ENCODE results near the gene WNT6.

The WNT6 gene

GRCh38 chr2:218850796-218851195 is 8.8 kb upstream of the WNT6 start:
- TF ChIP-seq CTCF (IDR thresholded peaks at IDR 0.05; ENCODE audit: low read depth, low read length): no peak
- no peak for DNase-seq (ENCODE audit: low read depth in 2 of 2)
- no peak overlapping the region for H3K4me3 ChIP-seq (replicated peaks in 1 of 2; ENCODE audit: low read depth in 2 of 2, low read length in 2 of 2)

GRCh38 chr2:218851286-218851685 is 8.3 kb upstream of the WNT6 start:
- DNase-seq (ENCODE audit: low read depth in 2 of 2): no peak
- H3K4me3 ChIP-seq (replicated peaks in 1 of 2; ENCODE audit: low read depth in 2 of 2, low read length in 2 of 2): no peak overlapping the region
- TF ChIP-seq CTCF (IDR thresholded peaks at IDR 0.05; ENCODE audit: low read depth, low read length): no peak

DNA sequence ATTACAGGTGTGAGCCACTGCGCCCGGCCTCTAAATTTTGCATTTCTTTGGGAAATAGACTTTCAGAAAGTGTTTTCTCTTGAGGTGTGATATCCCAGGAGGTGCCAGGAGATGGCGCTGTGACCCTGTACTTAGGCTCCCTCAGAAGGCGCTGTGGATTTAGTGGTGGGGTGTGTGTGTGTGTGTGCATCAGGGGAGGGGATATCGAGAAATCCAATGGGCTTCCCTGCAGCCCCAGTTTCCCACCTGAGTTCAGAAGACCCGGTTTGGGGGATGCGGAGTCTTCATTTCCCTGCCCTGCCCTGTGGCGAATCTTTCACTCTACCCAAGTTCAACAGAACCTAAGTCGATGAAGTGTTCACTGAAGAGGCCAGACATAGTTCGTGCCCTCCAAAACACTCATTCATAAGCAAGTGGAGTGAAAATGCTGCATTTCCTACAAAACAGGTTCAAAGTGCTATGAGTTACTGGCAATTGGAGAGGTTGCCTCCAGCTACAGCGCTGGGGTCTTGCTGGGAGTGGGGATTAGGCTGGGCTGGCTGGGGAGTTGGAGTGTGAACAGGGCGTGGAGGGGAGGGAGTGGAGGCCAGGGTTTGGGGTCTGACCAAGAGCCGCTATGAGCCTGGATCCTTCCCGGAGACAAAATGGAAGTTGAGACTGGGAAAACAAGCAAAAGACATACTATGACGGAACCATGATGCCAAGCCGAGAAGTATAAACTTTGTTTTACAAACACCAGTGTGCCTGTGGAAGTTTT is 6.5 kb upstream of the WNT6 start:
- peak; percentile 76 for TF ChIP-seq CTCF (IDR thresholded peaks at IDR 0.05; ENCODE audit: low read depth, low read length)

DNA sequence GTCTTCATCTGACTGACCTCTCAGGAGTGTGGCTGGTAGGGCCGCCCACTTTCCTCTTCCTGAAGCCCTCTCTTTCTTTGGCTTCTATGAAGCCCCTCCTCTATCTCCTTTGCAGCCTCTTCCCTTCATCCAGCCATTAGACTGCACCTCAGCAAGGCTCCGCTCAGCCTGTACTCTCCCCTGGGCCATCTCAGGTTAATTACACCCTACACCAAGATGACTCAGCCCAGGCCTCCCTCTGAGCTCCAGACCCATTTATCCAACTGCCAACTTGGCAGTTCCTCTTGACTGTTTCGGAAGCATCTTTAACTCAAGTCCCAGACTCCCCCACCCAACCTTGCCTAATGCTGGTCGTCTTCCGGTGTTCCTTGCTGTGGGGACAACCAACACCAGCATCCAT is 5.8 kb upstream of the WNT6 start:
- H3K4me3 ChIP-seq (replicated peaks in 1 of 2; ENCODE audit: low read depth in 2 of 2, low read length in 2 of 2): no peak overlapping the region
- DNase-seq (ENCODE audit: low read depth in 2 of 2): peak; percentile 24 to 43
- no peak for TF ChIP-seq CTCF (IDR thresholded peaks at IDR 0.05; ENCODE audit: low read depth, low read length)

More for the DNA sequence above, 6.5 kb upstream of the WNT6 start:
- H3K4me3 ChIP-seq (replicated peaks in 1 of 2; ENCODE audit: low read depth in 2 of 2, low read length in 2 of 2): no peak overlapping the region
- peak; percentile 67 to 75 for DNase-seq (ENCODE audit: low read depth in 2 of 2)

DNA sequence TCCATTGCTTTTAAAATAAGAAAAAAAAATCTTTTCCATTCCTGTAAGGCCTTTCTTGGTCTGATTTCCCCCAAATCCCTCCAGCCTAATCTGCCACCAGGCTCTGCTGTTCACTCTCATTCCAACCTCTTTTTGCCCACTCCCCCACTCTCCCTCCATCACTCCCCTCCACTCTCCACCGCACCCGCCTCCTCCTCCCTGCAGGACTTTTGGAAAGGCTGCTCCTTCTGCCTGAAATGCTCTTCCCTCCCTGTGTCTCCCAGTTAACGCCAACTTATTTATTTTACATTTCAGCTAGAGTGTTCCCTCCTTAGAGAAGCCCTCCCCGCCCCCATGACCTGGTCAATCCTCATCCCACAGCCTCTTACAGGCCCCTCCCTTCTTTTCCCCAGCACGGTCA is 4.7 kb upstream of the WNT6 start:
- TF ChIP-seq CTCF (IDR thresholded peaks at IDR 0.05; ENCODE audit: low read depth, low read length): no peak
- H3K4me3 ChIP-seq (replicated peaks in 1 of 2; ENCODE audit: low read depth in 2 of 2, low read length in 2 of 2): no peak overlapping the region
- no peak for DNase-seq (ENCODE audit: low read depth in 2 of 2)

DNA sequence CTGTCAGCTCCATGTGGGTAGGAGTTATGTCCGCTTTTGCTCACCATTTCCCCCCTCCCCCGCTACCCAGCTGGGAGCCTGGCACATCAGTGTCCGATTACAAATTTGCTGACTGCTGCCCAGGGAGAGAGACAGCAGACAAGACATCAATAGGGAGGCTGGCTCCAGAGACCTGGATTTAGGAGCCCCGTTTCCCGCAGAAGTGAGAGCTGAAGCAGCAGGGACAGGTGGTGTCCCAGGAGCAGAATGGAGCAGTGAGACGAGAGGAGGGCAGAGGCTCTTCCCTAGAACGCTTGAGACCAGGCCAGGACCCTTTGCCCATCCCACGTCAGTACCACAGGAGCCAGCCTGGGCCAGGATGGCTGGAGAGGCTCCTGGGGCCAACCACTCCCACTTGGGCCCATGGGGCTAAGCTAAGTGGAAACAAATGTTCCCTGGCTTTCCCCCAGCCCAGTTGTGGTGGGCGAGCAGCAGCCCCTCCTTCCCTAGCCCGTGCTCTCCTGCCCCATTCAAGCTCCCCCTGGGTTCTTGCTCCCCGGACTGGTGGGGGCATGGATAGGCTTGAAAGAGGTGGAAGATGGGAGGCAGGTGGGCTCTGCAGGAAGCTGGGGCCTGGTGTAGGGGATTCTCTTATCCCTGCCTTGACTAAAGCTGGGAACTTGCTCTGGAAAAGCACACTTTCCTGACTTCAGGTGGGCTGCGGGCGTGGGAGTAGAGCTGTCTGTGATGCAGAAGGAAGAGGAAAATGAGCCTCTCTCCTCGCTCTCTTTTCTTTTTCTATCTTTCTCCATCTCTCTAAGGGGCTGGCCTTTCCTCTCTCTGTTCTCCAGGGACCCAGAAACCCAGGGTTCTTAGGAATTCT is 4.1 kb upstream of the WNT6 start:
- TF ChIP-seq CTCF (IDR thresholded peaks at IDR 0.05; ENCODE audit: low read depth, low read length): no peak
- no peak overlapping the region for H3K4me3 ChIP-seq (replicated peaks in 1 of 2; ENCODE audit: low read depth in 2 of 2, low read length in 2 of 2)
- DNase-seq (ENCODE audit: low read depth in 2 of 2): no peak

Measured in cardiac fibroblast (primary cell).